Liver (tissue), 9 donors: ENCODE measurements around the gene LYRM1. TPM values are rescaled to one million over a fixed set of nuclear protein-coding genes. Genes with fewer than 3 reads are reported as not detected.
"Not testable (repeated sequence)": the region's sequence is repeated elsewhere in the genome, so short reads cannot be mapped to it uniquely, and the experiment has no call there.

Experiments used
- DNase-seq: peaks from one replicate; pipeline ENCODE4 v3.0.0-alpha.2; 2017; ENCODE audit warnings: low spot score
- H3K27ac ChIP-seq, 2 donors: one replicate each; pipeline ENCODE4 v1.7.0; 2013; ENCODE audit warnings: inconsistent platforms in 2 of 2, low read length in 2 of 2, control low read depth in 1 of 2, low read depth in 1 of 2, mild to moderate bottlenecking in 1 of 2
- H3K27me3 ChIP-seq, 4 donors: one replicate each; pipeline versions ENCODE4 v1.6.1 to v1.7.0; 2013; ENCODE audit warnings: low read length in 3 of 4, inconsistent platforms in 1 of 4, mild to moderate bottlenecking in 1 of 4, moderate library complexity in 1 of 4; ENCODE audit not compliant: control insufficient read depth in 4 of 4, insufficient read depth in 4 of 4
- H3K36me3 ChIP-seq, 4 donors: one replicate each; pipeline versions ENCODE4 v1.6.1 to v1.7.0; 2013; ENCODE audit warnings: low read length in 3 of 4, mild to moderate bottlenecking in 3 of 4, low read depth in 1 of 4, moderate library complexity in 1 of 4; ENCODE audit not compliant: control insufficient read depth in 4 of 4, insufficient read depth in 3 of 4
- H3K4me1 ChIP-seq, 4 donors: one replicate each; pipeline versions ENCODE4 v1.6.1 to v1.7.0; 2013; ENCODE audit warnings: low read length in 3 of 4, mild to moderate bottlenecking in 3 of 4, moderate library complexity in 1 of 4; ENCODE audit not compliant: control insufficient read depth in 4 of 4, insufficient read depth in 4 of 4
- H3K4me3 ChIP-seq, 3 donors: one replicate each; pipeline versions ENCODE4 v1.6.1 to v1.7.0; 2013; ENCODE audit warnings: low read length in 3 of 3, control low read depth in 1 of 3, low read depth in 1 of 3, mild to moderate bottlenecking in 1 of 3
- H3K9ac ChIP-seq, 2 donors: one replicate each; pipeline ENCODE4 v1.7.0; 2013; ENCODE audit warnings: low read length in 2 of 2, mild to moderate bottlenecking in 2 of 2, moderate library complexity in 2 of 2, control low read depth in 1 of 2, low read depth in 1 of 2
- H3K9me3 ChIP-seq, 4 donors: one replicate each; pipeline versions ENCODE4 v1.6.1 to v1.7.0; 2013; ENCODE audit warnings: low read length in 3 of 4; ENCODE audit not compliant: control insufficient read depth in 4 of 4
- EGR1 ChIP-seq, 2 donors: IDR thresholded peaks; 2 replicates each; pipeline ENCODE4 v1.6.1; 2016 to 2018; ENCODE audit warnings: antibody characterized with exemption in 2 of 2, low read depth in 2 of 2
- FOXA1 ChIP-seq: IDR thresholded peaks from 2 replicates; pipeline ENCODE4 v1.6.1; 2016; ENCODE audit warnings: antibody characterized with exemption
- FOXA2 ChIP-seq: IDR thresholded peaks from 2 replicates; pipeline ENCODE4 v1.6.1; 2016; ENCODE audit warnings: antibody characterized with exemption
- GABPA ChIP-seq, 2 donors: IDR thresholded peaks in 1 of 2; conservative IDR thresholded peaks in 1 of 2; 2 replicates each; pipeline ENCODE4 v1.6.1; 2016; ENCODE audit warnings: antibody characterized with exemption in 2 of 2, mild to moderate bottlenecking in 1 of 2, moderate library complexity in 1 of 2
- HNF4A ChIP-seq, 2 donors: conservative IDR thresholded peaks; 2 replicates each; pipeline ENCODE4 v1.6.1; 2016; ENCODE audit warnings: antibody characterized with exemption in 2 of 2, mild to moderate bottlenecking in 2 of 2
- HNF4G ChIP-seq: IDR thresholded peaks from 2 replicates; pipeline ENCODE4 v1.6.1; 2016; ENCODE audit warnings: antibody characterized with exemption
- NR2F2 ChIP-seq: IDR thresholded peaks from 2 replicates; pipeline ENCODE4 v1.6.1; 2016; ENCODE audit warnings: antibody characterized with exemption
- RAD21 ChIP-seq, 2 donors: IDR thresholded peaks; 2 replicates each; pipeline ENCODE4 v1.6.1; 2016; ENCODE audit warnings: antibody characterized with exemption in 2 of 2, mild to moderate bottlenecking in 2 of 2
- RXRA ChIP-seq, 2 donors: IDR thresholded peaks; 2 replicates each; pipeline ENCODE4 v1.6.1; 2017 to 2018; ENCODE audit warnings: antibody characterized with exemption in 2 of 2, mild to moderate bottlenecking in 1 of 2
- SP1 ChIP-seq: IDR thresholded peaks from 2 replicates; pipeline ENCODE4 v1.6.1; 2018; ENCODE audit warnings: antibody characterized with exemption, mild to moderate bottlenecking
- TAF1 ChIP-seq: conservative IDR thresholded peaks from 2 replicates; pipeline ENCODE4 v1.6.1; 2016; ENCODE audit warnings: antibody characterized with exemption, mild to moderate bottlenecking
- YY1 ChIP-seq: IDR thresholded peaks from 2 replicates; pipeline ENCODE4 v1.6.1; 2016; ENCODE audit warnings: antibody characterized with exemption, mild to moderate bottlenecking
- WGBS: extraction: QIAGEN DNeasy Blood & Tissue Kit; methylation state at CpG from one replicate; pipeline ENCODE4 v1.1.7; 2013; 5-methylcytosine and 5-hydroxymethylcytosine counted together
- polyA plus RNA-seq, 2 donors: library from polyadenylated mRNA; stranded (reverse) in 1 of 2; unstranded in 1 of 2; fragments of 200-250 nt in 1 of 2; fragments of >200 nt in 1 of 2; fragmentation: Nextera tagmentation in 1 of 2; extraction: Ambion mirVana in 1 of 2; gene quantifications; one replicate each; pipeline versions ENCODE4 v1.2.1 to v1.2.3, GENCODE V29; 2013 to 2015
- total RNA-seq, 2 donors: library from RNA; depleted of rRNA; stranded (reverse); fragments of >200 nt; gene quantifications; one replicate each; pipeline ENCODE4 v1.2.3, GENCODE V29; 2014
- TF ChIP-seq, protein P1 (sequence below): IDR thresholded peaks from 2 replicates; pipeline ENCODE4 v1.6.1; 2016; ENCODE audit warnings: antibody characterized with exemption
- TF ChIP-seq, protein P2 (sequence below): IDR thresholded peaks from 2 replicates; pipeline ENCODE4 v1.6.1; 2016; ENCODE audit warnings: antibody characterized with exemption
- TF ChIP-seq, protein P3 (sequence below): IDR thresholded peaks from 2 replicates; pipeline ENCODE4 v1.6.1; 2016; ENCODE audit warnings: antibody characterized with exemption, mild to moderate bottlenecking
- TF ChIP-seq, protein P4 (sequence below): fragments of 150-350 bp; IDR thresholded peaks from 2 replicates; pipeline ENCODE4 v1.5.1; 2017; ENCODE audit warnings: improper control_type of control experiment, low read depth, low read length; ENCODE audit not compliant: missing input control
- TF ChIP-seq, protein P5 (sequence below): IDR thresholded peaks from 2 replicates; pipeline ENCODE4 v1.6.1; 2016; ENCODE audit warnings: antibody characterized with exemption
- donor health status: healthy.
- donor health status: healthy.
- donor health status: healthy.
- donor health status: healthy.
- donor health status: healthy.

LYRM1 gene
- total and polyA plus RNA-seq, 4 donors = 33.2 to 57.3 (median 50.8) TPM

DNA sequence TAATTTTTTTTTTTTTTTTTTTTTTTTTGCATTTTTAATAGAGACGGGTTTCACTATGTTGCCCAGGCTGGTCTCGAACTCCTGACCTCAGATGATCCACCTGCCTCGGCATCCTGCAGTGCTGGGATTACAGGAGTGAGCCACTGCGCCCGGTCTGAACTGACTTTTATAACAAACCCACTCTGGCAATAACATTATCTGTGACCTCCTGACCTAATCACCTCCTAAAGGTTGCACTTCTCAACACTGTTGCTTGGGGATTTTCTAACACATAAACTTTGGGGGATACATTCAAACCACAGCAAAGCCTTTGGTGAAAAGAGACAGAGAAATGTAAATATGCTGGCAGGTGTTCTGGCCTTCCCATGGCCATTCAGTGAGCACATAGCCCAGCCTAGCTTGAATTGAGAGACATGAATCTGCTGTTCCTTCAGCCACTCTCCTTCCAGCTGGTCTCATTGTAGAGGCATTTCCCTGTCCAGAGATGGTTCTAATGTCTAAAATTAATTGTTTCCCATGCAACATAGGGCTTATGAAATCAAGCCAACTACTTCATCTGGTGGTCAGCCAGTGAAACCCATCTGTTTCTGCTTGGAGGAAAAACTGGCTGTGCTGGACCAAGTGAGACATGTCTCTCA is 28.3 kb downstream of the LYRM1 start (continued):
- TF ChIP-seq, protein P1, sequence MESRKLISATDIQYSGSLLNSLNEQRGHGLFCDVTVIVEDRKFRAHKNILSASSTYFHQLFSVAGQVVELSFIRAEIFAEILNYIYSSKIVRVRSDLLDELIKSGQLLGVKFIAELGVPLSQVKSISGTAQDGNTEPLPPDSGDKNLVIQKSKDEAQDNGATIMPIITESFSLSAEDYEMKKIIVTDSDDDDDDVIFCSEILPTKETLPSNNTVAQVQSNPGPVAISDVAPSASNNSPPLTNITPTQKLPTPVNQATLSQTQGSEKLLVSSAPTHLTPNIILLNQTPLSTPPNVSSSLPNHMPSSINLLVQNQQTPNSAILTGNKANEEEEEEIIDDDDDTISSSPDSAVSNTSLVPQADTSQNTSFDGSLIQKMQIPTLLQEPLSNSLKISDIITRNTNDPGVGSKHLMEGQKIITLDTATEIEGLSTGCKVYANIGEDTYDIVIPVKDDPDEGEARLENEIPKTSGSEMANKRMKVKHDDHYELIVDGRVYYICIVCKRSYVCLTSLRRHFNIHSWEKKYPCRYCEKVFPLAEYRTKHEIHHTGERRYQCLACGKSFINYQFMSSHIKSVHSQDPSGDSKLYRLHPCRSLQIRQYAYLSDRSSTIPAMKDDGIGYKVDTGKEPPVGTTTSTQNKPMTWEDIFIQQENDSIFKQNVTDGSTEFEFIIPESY = no peak

DNA sequence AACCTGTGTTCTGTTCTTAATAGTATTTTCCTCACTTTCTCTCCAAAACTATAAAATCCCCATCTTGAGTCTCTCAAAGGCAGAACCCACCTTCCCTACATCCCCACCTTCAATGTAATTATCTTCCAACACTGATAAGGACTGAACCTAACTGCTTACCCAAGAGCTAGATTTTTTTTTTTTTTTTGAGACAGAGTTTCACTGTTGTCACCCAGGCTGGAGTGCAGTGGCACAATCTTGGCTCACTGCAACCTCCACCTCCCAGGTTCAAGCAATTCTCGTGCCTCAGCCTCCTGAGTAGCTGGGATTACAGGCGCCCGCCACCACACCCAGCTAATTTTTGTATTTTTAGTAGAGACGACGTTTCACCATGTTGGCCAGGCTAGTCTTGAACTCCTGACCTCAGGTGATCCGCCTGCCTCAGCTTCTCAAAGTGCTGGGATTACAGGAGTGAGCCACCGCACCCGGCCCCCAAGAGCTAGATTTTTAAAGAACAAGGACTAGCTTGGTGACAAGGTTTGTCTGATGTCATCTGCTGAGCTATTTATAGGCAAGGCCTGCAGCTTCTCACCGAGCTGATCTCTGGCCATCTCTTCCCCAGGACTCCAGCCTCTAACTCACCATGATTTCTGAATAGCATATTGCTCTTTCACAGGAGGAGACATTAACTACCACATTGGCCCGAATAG is 29.2 kb downstream of the LYRM1 start:
- not testable (repeated sequence) for H3K4me1 ChIP-seq, H3K27ac ChIP-seq, H3K9me3 ChIP-seq, H3K9ac ChIP-seq, DNase-seq, H3K27me3 ChIP-seq, H3K36me3 ChIP-seq, H3K4me3 ChIP-seq
- 85% methylated on average over 10 of the region's 10 CpGs for WGBS

DNA sequence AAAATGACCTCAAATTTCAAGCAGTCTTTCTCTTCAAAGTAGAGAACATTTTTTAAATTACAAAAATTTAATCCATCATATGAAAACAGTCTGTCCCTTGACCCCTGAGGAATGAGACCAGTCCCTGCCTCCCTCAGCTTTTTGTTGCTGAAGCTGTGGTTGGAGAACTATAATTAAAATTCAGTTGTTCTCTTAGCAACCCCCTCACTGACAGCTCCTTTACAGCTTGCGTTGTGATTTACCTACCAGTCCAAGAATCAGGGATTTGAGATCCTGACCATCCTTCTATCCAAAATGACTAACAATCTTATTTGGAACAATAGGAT is 29.8 kb downstream of the LYRM1 start:
- H3K9me3 ChIP-seq = no peaks in the 10 kb centered on the region
- H3K27ac ChIP-seq = no peak overlapping the region
- 86% methylated on average over 1 of the region's 1 CpG for WGBS

More for the DNA sequence above, 29.8 kb downstream of the LYRM1 start:
- Histone ChIP-seq H3K36me3 (no peaks in the 10 kb centered on the region), H3K27me3 (no peaks in the 10 kb centered on the region), H3K4me1 (no peaks in the 10 kb centered on the region), H3K4me3 (no peak overlapping the region), H3K9ac (no peak overlapping the region)
- TF ChIP-seq FOXA1 (no peak), HNF4A (conservative IDR thresholded peaks at IDR 0.05) (no peak), SP1 (no peak), NR2F2 (no peak), FOXA2 (no peak), HNF4G (no peak), YY1 (no peak), TAF1 (no peak), RAD21 (IDR thresholded peaks at IDR 0.05) (no peak), EGR1 (IDR thresholded peaks at IDR 0.05; ENCODE audit: low read depth in 2 of 2) (no peak), GABPA (IDR thresholded peaks at IDR 0.05 in 1 of 2, conservative IDR thresholded peaks at IDR 0.05 in 1 of 2) (no peak), RXRA (IDR thresholded peaks at IDR 0.05) (no peak)
- TF ChIP-seq, protein P2, sequence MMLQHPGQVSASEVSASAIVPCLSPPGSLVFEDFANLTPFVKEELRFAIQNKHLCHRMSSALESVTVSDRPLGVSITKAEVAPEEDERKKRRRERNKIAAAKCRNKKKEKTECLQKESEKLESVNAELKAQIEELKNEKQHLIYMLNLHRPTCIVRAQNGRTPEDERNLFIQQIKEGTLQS = no peak
- TF ChIP-seq, protein P1 = no peak
- TF ChIP-seq, protein P3, sequence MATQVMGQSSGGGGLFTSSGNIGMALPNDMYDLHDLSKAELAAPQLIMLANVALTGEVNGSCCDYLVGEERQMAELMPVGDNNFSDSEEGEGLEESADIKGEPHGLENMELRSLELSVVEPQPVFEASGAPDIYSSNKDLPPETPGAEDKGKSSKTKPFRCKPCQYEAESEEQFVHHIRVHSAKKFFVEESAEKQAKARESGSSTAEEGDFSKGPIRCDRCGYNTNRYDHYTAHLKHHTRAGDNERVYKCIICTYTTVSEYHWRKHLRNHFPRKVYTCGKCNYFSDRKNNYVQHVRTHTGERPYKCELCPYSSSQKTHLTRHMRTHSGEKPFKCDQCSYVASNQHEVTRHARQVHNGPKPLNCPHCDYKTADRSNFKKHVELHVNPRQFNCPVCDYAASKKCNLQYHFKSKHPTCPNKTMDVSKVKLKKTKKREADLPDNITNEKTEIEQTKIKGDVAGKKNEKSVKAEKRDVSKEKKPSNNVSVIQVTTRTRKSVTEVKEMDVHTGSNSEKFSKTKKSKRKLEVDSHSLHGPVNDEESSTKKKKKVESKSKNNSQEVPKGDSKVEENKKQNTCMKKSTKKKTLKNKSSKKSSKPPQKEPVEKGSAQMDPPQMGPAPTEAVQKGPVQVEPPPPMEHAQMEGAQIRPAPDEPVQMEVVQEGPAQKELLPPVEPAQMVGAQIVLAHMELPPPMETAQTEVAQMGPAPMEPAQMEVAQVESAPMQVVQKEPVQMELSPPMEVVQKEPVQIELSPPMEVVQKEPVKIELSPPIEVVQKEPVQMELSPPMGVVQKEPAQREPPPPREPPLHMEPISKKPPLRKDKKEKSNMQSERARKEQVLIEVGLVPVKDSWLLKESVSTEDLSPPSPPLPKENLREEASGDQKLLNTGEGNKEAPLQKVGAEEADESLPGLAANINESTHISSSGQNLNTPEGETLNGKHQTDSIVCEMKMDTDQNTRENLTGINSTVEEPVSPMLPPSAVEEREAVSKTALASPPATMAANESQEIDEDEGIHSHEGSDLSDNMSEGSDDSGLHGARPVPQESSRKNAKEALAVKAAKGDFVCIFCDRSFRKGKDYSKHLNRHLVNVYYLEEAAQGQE = no peak
- TF ChIP-seq, protein P4, sequence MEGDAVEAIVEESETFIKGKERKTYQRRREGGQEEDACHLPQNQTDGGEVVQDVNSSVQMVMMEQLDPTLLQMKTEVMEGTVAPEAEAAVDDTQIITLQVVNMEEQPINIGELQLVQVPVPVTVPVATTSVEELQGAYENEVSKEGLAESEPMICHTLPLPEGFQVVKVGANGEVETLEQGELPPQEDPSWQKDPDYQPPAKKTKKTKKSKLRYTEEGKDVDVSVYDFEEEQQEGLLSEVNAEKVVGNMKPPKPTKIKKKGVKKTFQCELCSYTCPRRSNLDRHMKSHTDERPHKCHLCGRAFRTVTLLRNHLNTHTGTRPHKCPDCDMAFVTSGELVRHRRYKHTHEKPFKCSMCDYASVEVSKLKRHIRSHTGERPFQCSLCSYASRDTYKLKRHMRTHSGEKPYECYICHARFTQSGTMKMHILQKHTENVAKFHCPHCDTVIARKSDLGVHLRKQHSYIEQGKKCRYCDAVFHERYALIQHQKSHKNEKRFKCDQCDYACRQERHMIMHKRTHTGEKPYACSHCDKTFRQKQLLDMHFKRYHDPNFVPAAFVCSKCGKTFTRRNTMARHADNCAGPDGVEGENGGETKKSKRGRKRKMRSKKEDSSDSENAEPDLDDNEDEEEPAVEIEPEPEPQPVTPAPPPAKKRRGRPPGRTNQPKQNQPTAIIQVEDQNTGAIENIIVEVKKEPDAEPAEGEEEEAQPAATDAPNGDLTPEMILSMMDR = no peak
- TF ChIP-seq, protein P5, sequence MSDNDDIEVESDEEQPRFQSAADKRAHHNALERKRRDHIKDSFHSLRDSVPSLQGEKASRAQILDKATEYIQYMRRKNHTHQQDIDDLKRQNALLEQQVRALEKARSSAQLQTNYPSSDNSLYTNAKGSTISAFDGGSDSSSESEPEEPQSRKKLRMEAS = no peak
- DNase-seq = no peak
